Naive B cell (primary cell): Measurements from ENCODE around the gene GCDH. TPM values are rescaled to one million over a fixed set of nuclear protein-coding genes. Genes with fewer than 3 reads are reported as not detected.

Source experiments
- ATAC-seq, 2 donors: fragments of 150-1000 bp; cut with Tn5 transposase; 2 replicates each; pipeline ENCODE4 v1.10.0; 2021; ENCODE audit warnings: low read depth in 2 of 2, mild to moderate bottlenecking in 2 of 2, moderate library complexity in 2 of 2
- DNase-seq: peaks from one replicate; pipeline ENCODE4 v3.0.0; 2022
- H3K27ac Mint-ChIP-seq, 6 donors: one replicate each; pipeline ENCODE4 v1.8.0; 2020 to 2022; ENCODE audit warnings: mild to moderate bottlenecking in 6 of 6, mixed read lengths in 6 of 6, moderate library complexity in 5 of 6, inconsistent platforms in 2 of 6
- H3K27me3 Mint-ChIP-seq, 3 donors: one replicate each; pipeline ENCODE4 v1.8.0; 2021 to 2022; ENCODE audit warnings: mixed read lengths in 3 of 3, mild to moderate bottlenecking in 1 of 3
- H3K36me3 Mint-ChIP-seq, 2 donors: one replicate each; pipeline ENCODE4 v1.8.0; 2020 to 2022; ENCODE audit warnings: mixed read lengths in 2 of 2, inconsistent platforms in 1 of 2, mild to moderate bottlenecking in 1 of 2
- H3K4me1 Mint-ChIP-seq, 3 donors: one replicate each; pipeline ENCODE4 v1.8.0; 2020 to 2022; ENCODE audit warnings: mixed read lengths in 3 of 3, inconsistent platforms in 1 of 3, mild to moderate bottlenecking in 1 of 3, moderate library complexity in 1 of 3
- H3K4me3 Mint-ChIP-seq, 8 donors: one replicate each; pipeline ENCODE4 v1.8.0; 2020 to 2022; ENCODE audit warnings: mild to moderate bottlenecking in 8 of 8, mixed read lengths in 8 of 8, moderate library complexity in 8 of 8, inconsistent platforms in 2 of 8
- H3K9me3 Mint-ChIP-seq, 7 donors: one replicate each; pipeline ENCODE4 v1.8.0; 2020 to 2022; ENCODE audit warnings: mixed read lengths in 7 of 7, mild to moderate bottlenecking in 5 of 7, inconsistent platforms in 2 of 7, moderate library complexity in 1 of 7
- polyA plus RNA-seq, 6 donors: library from polyadenylated mRNA; unstranded; fragments of 300-500 nt; fragmentation: Illumina TruSeq; gene quantifications; one replicate each; pipeline ENCODE4 v1.2.3, GENCODE V29; 2021; ENCODE audit warnings: low read depth in 6 of 6

Gene GCDH
- polyA plus RNA-seq, 6 donors from 2014 or later: 7.8 to 16.3 (median 13.4) TPM

GRCh38 chr19:12865746-12866415 is 25.1 kb upstream of the GCDH start:
- no peak for DNase-seq
- H3K36me3 Mint-ChIP-seq: no peaks in the 10 kb centered on the region

DNA sequence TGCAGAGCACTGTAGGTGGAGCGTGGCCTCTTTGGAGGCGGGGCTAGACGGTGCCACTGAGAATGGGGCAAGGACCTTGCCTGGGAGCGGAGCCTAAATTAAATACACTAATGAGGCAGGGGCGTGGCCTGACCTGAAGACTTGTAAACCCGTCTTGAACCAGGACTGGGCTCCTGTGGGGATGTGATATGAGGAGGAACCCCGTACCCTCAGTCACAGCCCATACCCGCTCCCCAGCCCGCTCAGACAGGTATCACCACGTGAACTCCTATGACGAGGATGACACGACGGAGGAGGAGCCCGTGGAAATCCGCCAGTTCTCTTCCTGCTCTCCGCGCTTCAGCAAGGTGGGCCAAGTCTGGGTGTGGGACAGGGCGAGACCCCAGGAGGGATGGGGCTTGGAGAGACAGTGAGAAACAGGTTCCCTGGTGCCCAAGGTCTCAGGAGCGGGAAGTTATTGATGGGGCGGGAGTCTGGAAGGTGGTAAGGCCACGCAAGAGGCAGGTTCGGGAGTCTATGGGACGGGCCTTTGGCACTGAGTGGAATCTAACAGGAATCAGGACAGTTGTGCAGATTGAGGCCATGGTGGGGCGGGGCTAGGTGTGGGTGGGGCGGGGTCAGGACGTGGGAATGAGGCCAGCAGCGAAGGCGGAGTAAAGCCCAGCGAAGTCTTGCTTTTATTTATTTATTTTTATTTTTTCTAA is 24.4 kb upstream of the GCDH start:
- Mint-ChIP-seq H3K4me3 (peak overlapping the region; percentile 78 to 94 (median 92)), H3K27me3 (peaks cover 2 to 9% (median 5%) of the 10 kb centered on the region in 3 donors), H3K36me3 (no peaks in the 10 kb centered on the region), H3K4me1 (peaks cover 3 to 24% (median 12%) of the 10 kb centered on the region in 3 donors), H3K27ac (peak overlapping the region in 4 of 6 donors; percentile 55 to 92 (median 57)), H3K9me3 (no peaks in the 10 kb centered on the region)
- ATAC-seq: no peak
- no peak for DNase-seq

More at GRCh38 chr19:12865746-12866415, 25.1 kb upstream of the GCDH start:
- ATAC-seq: no peak
- Mint-ChIP-seq H3K9me3 (no peaks in the 10 kb centered on the region), H3K4me1 (peaks cover 3 to 24% (median 12%) of the 10 kb centered on the region in 3 donors), H3K4me3 (peak overlapping the region; percentile 61 to 94 (median 78)), H3K27me3 (peaks cover 5 to 16% (median 8%) of the 10 kb centered on the region in 3 donors), H3K27ac (peak overlapping the region in 2 of 6 donors; percentile 55 to 58)

DNA sequence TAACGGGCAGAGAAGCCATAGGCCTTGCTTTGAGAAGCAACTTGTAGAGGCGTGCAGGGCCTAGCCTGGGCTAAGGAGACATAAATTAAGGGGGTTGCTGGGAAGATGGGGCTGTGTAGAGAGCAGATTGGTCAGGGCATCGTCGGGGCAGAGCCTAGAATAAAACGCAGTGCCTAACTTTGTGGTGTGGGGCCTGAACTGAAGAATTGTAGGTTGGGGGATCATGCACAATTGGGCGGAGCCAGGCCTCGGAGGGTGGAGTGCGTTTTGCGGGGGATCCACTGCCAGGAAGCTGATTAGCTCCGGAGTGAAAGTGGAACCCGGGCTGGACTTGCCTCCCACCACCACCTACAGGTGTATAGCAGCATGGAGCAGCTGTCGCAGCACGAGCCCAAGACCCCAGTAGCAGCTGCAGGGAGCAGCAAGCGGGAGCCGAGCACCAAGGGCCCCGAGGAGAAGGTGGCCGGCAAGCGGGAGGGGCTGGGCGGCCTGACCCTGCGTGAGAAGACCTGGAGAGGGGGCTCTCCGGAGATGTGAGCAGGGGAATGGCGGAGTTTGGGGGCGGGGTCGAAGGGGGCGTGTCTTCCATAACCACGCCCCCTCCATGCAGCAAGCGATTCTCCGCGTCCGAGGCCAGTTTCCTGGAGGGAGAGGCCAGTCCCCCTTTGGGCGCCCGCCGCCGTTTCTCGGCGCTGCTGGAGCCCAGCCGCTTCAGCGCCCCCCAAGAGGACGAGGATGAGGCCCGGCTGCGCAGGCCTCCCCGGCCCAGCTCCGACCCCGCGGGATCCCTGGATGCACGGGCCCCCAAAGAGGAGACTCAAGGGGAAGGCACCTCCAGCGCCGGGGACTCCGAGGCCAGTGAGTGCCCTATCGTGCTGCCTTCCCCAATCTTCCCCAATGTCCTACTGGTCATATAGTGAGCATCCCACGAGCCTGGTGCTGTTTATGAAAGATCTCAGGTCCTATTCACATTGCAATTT is 23.6 kb upstream of the GCDH start:
- peak; percentile 81 to 82 for ATAC-seq
- H3K36me3 Mint-ChIP-seq: peaks cover 5 to 7% of the 10 kb centered on the region in 2 donors
- peaks cover 0 to 6% (median 5%) of the 10 kb centered on the region in 3 donors for H3K27me3 Mint-ChIP-seq
- DNase-seq: peak; percentile 71
- H3K4me3 Mint-ChIP-seq: peak overlapping the region; percentile 78 to 94 (median 92)
- peaks cover 0 to 6% (median 1%) of the 10 kb centered on the region in 7 donors for H3K9me3 Mint-ChIP-seq
- peak overlapping the region in 5 of 6 donors; percentile 1 to 92 (median 61) for H3K27ac Mint-ChIP-seq
- peaks cover 8 to 29% (median 16%) of the 10 kb centered on the region in 3 donors for H3K4me1 Mint-ChIP-seq

DNA sequence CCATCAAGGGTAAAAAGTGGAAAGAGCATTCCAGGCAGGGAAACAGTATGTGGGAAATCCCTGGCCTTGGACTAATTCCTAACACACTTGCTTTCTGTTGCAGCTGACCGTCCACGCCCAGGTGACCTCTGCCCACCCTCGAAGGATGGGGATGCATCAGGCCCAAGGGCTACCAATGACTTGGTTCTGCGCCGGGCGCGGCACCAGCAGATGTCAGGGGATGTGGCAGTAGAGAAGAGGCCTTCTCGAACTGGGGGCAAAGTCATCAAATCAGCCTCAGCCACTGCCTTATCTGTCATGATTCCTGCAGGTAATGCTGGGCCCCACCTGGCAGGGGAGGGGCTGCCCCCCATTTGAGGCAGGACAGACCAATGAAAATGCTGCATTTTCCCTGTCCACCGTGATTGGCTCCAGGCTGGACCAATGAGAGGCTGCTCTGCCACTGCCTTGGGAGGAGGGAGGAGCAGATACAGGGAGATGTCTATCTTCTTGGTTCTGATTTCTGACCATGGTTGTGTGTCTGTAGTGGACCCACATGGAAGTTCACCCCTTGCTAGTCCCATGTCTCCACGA is 22.3 kb upstream of the GCDH start:
- H3K27me3 Mint-ChIP-seq: peaks cover 0 to 6% (median 0%) of the 10 kb centered on the region in 3 donors
- H3K36me3 Mint-ChIP-seq: peaks cover 5 to 12% of the 10 kb centered on the region in 2 donors
- peaks cover 13 to 29% (median 17%) of the 10 kb centered on the region in 3 donors for H3K4me1 Mint-ChIP-seq
- H3K4me3 Mint-ChIP-seq: peak overlapping the region in 7 of 8 donors; percentile 58 to 92 (median 78)
- peak overlapping the region in 1 of 6 donors; percentile 73 for H3K27ac Mint-ChIP-seq
- ATAC-seq: no peak
- H3K9me3 Mint-ChIP-seq: peaks cover 0 to 6% (median 1%) of the 10 kb centered on the region in 7 donors
- no peak for DNase-seq

- Mint-ChIP-seq H3K4me3 (peak overlapping the region in 1 of 8 donors; percentile 6), H3K9me3 (peaks cover 0 to 6% (median 1%) of the 10 kb centered on the region in 7 donors), H3K4me1 (peaks cover 13 to 24% (median 13%) of the 10 kb centered on the region in 3 donors), H3K27ac (peak overlapping the region in 2 of 6 donors; percentile 4 to 59), H3K36me3 (peaks cover 10 to 17% of the 10 kb centered on the region in 2 donors), H3K27me3 (peaks cover 0 to under 1% (median 0%) of the 10 kb centered on the region in 3 donors)
- no peak for ATAC-seq
- no peak for DNase-seq
Observed at GRCh38 chr19:12871681-12872080, 19.3 kb upstream of the GCDH start.

DNA sequence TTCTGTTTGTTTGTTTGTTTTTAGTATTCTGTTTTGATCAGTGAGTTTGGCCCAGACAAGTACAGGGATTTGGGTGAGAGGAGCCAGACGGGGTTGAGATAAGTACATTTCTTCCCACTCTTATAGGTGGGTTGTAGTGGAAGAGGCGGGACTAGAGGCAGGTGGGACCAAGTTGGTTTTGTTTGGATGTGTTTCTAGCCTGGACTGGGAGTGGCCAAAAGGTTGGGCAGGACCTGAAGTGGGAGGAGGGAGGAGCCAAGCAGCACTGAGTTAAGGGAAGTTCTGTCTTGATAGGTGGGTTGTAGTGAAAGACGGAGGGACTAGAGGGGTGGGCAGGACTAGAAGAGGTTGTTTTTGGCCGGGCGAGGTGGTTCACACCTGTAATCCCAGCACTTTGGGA is 18.7 kb upstream of the GCDH start:
- no peaks in the 10 kb centered on the region for H3K27me3 Mint-ChIP-seq
- peak overlapping the region in 3 of 8 donors; percentile 14 to 73 (median 41) for H3K4me3 Mint-ChIP-seq
- H3K9me3 Mint-ChIP-seq: peaks cover 0 to 6% (median 1%) of the 10 kb centered on the region in 7 donors
- H3K36me3 Mint-ChIP-seq: peaks cover 10 to 17% of the 10 kb centered on the region in 2 donors
- peak overlapping the region in 2 of 6 donors; percentile 4 to 73 for H3K27ac Mint-ChIP-seq
- peaks cover 8 to 20% (median 11%) of the 10 kb centered on the region in 3 donors for H3K4me1 Mint-ChIP-seq
- DNase-seq: no peak
- no peak for ATAC-seq

DNA sequence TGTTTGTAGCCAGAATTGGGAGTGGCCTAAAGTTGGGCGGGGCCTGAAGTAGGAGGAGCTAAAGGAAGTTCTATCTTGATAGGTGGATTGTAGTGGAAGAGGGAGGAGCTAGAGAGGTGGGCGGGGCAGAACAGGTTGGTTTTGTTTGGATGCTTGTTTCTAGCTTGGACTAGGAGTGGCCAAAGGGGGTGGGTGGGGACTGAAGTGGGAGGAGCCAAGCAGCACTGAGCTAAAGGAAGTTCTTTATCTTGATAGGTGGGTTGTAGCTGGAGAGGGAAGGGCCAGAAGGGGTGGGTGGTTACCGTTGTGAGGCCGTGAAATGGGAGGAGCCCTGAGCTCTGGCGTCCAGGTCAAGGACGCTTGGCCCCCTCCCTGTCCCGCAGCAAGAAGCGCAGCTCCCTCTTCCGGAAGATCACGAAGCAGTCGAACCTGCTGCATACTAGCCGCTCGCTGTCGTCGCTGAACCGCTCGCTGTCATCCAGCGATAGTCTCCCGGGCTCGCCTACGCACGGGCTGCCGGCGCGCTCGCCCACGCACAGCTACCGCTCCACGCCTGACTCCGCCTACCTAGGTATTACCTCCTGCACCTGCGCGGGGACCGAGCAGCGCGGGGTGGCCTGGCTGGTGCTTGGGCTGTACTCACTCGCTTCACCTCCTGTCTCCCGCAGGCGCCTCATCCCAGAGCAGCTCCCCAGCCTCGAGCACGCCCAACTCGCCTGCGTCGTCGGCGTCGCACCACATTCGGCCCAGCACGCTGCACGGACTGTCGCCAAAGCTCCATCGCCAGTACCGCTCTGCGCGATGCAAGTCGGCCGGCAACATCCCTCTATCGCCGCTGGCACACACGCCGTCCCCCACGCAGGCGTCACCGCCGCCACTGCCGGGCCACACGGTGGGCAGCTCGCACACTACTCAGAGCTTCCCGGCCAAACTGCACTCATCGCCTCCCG is 17.7 kb upstream of the GCDH start:
- Mint-ChIP-seq H3K9me3 (peaks cover 0 to 6% (median 1%) of the 10 kb centered on the region in 7 donors), H3K4me3 (peak overlapping the region in 6 of 8 donors; percentile 23 to 82 (median 48)), H3K4me1 (peaks cover 5 to 18% (median 9%) of the 10 kb centered on the region in 3 donors), H3K36me3 (peaks cover 10 to 17% of the 10 kb centered on the region in 2 donors), H3K27ac (peak overlapping the region in 3 of 6 donors; percentile 16 to 75 (median 63)), H3K27me3 (no peaks in the 10 kb centered on the region)
- DNase-seq (peak; percentile 31), ATAC-seq (peak; percentile 77 to 81)

GRCh38 chr19:12873891-12874745 is 16.8 kb upstream of the GCDH start:
- Mint-ChIP-seq H3K27ac (no peak overlapping the region), H3K27me3 (no peaks in the 10 kb centered on the region), H3K4me3 (peak overlapping the region in 1 of 8 donors; percentile 23), H3K9me3 (peaks cover 0 to 6% (median 1%) of the 10 kb centered on the region in 7 donors), H3K36me3 (peaks cover 10 to 17% of the 10 kb centered on the region in 2 donors), H3K4me1 (peaks cover 9 to 15% (median 12%) of the 10 kb centered on the region in 3 donors)
- DNase-seq (no peak), ATAC-seq (no peak)

DNA sequence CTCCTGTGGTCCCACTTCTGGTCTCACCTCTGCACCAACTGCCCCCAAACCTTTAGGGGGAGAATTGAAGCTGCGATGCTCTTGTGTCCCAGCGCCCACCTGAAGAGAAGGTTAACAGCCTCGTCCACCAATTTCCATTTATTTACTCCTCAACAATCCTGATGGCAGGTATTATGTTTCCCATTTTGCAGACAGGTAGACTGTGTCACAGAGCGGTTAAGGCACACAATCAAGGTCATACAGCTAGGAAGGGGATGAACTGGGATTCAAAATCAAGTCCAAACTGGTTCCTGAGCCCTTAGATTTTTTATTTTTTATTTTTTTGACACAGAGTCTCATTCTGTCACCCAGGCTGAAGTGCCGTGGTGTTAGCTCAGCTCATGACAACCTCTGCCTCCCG is 15.9 kb upstream of the GCDH start:
- H3K36me3 Mint-ChIP-seq: peaks cover 10 to 17% of the 10 kb centered on the region in 2 donors
- ATAC-seq: no peak
- no peak overlapping the region for H3K27ac Mint-ChIP-seq
- DNase-seq: no peak
- no peak overlapping the region for H3K4me3 Mint-ChIP-seq
- H3K9me3 Mint-ChIP-seq: peaks cover 0 to 6% (median 1%) of the 10 kb centered on the region in 7 donors
- H3K4me1 Mint-ChIP-seq: peaks cover 14 to 22% (median 19%) of the 10 kb centered on the region in 3 donors
- H3K27me3 Mint-ChIP-seq: no peaks in the 10 kb centered on the region

- DNase-seq (no peak), ATAC-seq (peak; percentile 4 to 6)
- no peaks in the 10 kb centered on the region for H3K27me3 Mint-ChIP-seq
- peaks cover 0 to 17% (median 6%) of the 10 kb centered on the region in 7 donors for H3K9me3 Mint-ChIP-seq
- H3K4me1 Mint-ChIP-seq: peaks cover 25 to 48% (median 43%) of the 10 kb centered on the region in 3 donors
- peak overlapping the region; percentile 84 to 95 (median 92) for H3K4me3 Mint-ChIP-seq
- no peaks in the 10 kb centered on the region for H3K36me3 Mint-ChIP-seq
- H3K27ac Mint-ChIP-seq: peak overlapping the region; percentile 96 to 99 (median 98)
Observed at GRCh38 chr19:12880551-12881171, 10.3 kb upstream of the GCDH start.
